ENCODE results near the gene EP400.
"Not testable (repeated sequence)": the region's sequence is repeated elsewhere in the genome, so short reads cannot be mapped to it uniquely, and the experiment has no call there.

Gene EP400

GRCh38 chr12:132045751-132046150 is 96.0 kb downstream of the EP400 start:
- no peak for TF ChIP-seq CTCF (IDR thresholded peaks at IDR 0.05)
- H3K27ac ChIP-seq, result no peak overlapping the region
- DNase-seq (ENCODE audit: low spot score), result no peak
- H3K4me3 ChIP-seq, result no peak overlapping the region

DNA sequence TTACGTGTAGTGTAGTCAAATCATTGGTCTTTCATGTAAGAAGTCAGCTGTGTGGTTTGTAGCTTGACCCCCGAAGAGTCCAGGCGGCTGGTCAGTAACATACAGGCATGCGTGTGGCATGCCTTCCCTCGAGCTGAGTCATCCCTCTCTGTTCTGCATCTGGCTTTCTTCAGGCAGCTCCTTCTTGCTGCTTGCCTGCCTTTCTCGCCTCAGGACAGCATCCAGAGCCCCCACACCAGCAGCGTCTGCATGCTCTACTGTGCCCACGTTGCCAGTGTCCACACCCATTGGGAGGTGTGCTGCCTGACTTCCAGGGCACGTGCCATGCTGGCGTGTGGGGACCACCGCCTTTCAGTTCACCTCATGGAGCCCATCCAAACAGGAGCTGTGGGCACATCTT is 96.8 kb downstream of the EP400 start:
- Histone ChIP-seq H3K4me3 (no peak overlapping the region), H3K27ac (no peak overlapping the region)
- no peak for TF ChIP-seq CTCF (IDR thresholded peaks at IDR 0.05)
- DNase-seq (ENCODE audit: low spot score), result no peak

DNA sequence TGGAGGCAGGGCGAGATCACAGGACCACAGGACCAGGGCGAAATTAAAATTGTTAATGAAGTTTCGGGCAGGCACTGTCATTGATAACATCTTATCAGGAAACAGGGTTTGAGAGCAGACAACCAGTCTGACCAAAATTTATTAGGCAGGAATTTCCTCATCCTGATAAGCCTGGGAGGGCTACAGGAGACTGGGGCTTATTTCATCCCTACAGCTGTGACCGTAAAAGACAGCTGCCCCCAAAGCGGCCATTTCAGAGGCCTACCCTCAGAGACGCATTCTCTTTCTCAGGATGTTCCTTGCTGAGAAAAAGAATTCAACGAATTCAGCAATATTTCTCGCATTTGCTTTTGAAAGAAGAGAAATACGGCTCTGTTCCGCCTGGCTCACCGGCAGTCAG is 97.9 kb downstream of the EP400 start:
- not testable (repeated sequence) for H3K27ac ChIP-seq; DNase-seq (ENCODE audit: low spot score); H3K4me3 ChIP-seq

- no peak for TF ChIP-seq CTCF (IDR thresholded peaks at IDR 0.05)
- DNase-seq (ENCODE audit: low spot score), result no peak
- Histone ChIP-seq H3K27ac (no peak overlapping the region), H3K4me3 (no peak overlapping the region)
Observed at GRCh38 chr12:132049442-132049841, 99.7 kb downstream of the EP400 start.

- TF ChIP-seq CTCF (IDR thresholded peaks at IDR 0.05), result no peak
- DNase-seq (ENCODE audit: low spot score), result no peak
Observed at GRCh38 chr12:132049876-132050275, 100.1 kb downstream of the EP400 start.

DNA sequence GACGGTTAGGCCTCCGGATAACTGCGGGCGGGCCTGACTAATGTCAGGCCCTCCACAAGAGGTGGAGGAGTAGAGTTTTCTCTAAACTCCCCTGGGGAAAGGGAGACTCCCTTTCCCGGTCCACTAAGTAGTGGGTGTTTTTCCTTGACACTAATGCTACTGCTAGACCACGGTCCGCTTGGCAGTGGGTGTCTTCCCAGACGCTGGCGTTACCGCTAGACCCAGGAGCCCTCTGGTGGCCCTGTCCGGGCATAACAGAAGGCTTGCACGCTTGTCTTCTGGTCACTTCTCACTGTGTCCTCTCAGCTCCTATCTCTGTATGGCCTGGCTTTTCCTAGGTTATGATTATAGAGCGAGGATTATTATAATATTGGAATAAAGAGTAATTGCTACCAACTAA is 102.0 kb downstream of the EP400 start:
- H3K4me3 ChIP-seq; DNase-seq (ENCODE audit: low spot score); H3K27ac ChIP-seq: not testable (repeated sequence)

More at GRCh38 chr12:132049876-132050275, 100.1 kb downstream of the EP400 start:
- no peak overlapping the region for H3K27ac ChIP-seq
- no peak overlapping the region for H3K4me3 ChIP-seq

- TF ChIP-seq CTCF (IDR thresholded peaks at IDR 0.05), result no peak
Observed at GRCh38 chr12:132052196-132052932, 102.6 kb downstream of the EP400 start.

More at GRCh38 chr12:132052196-132052932, 102.6 kb downstream of the EP400 start:
- H3K4me3 ChIP-seq, result no peak overlapping the region
- H3K27ac ChIP-seq, result no peak overlapping the region
- DNase-seq (ENCODE audit: low spot score), result no peak
